Muscle of leg (tissue), 11 donors: Measurements from ENCODE around the gene PTRH2. TPM values are rescaled to one million over a fixed set of nuclear protein-coding genes. Genes with fewer than 3 reads are reported as not detected.
A peak's percentile ranks its signal among the peaks of the same experiment; 100 is the strongest.

Experiments
- DNase-seq: peaks from one replicate; pipeline ENCODE4 v3.0.0; 2013
- H3K27ac ChIP-seq: one replicate; pipeline ENCODE4 v1.5.1; 2013; ENCODE audit warnings: mild to moderate bottlenecking, low read length, control low read depth
- H3K27me3 ChIP-seq: one replicate; pipeline ENCODE4 v1.6.1; 2013; ENCODE audit warnings: low read length; ENCODE audit not compliant: control insufficient read depth, insufficient read depth
- H3K36me3 ChIP-seq: one replicate; pipeline ENCODE4 v1.6.1; 2013; ENCODE audit warnings: low read length; ENCODE audit not compliant: control insufficient read depth, insufficient read depth
- H3K4me1 ChIP-seq: one replicate; pipeline ENCODE4 v1.6.1; 2013; ENCODE audit warnings: low read length; ENCODE audit not compliant: control insufficient read depth, insufficient read depth
- H3K4me3 ChIP-seq: one replicate; pipeline ENCODE4 v1.5.1; 2013; ENCODE audit warnings: low read length, control low read depth
- H3K9me3 ChIP-seq: replicated peaks from 2 replicates; pipeline ENCODE4 v1.6.1; 2013; ENCODE audit warnings: low read depth, low read length; ENCODE audit not compliant: control insufficient read depth
- WGBS: methylation state at CpG from one replicate; pipeline ENCODE4 v1.1.5; 2013; ENCODE audit warnings: missing lambda C conversion rate; ENCODE audit not compliant: insufficient coverage; 5-methylcytosine and 5-hydroxymethylcytosine counted together
- polyA plus RNA-seq, 8 donors: library from polyadenylated mRNA; unstranded; fragments of 120-200 nt; gene quantifications; one replicate each; pipeline versions ENCODE4 v1.2.1 to v1.2.3, GENCODE V29; 2013; ENCODE audit warnings: inconsistent platforms in 1 of 8, low replicate concordance in 1 of 8; ENCODE audit not compliant: insufficient read length in 8 of 8, insufficient read depth in 1 of 8
- total RNA-seq: library from RNA; stranded (reverse); fragments of 120-200 nt; gene quantifications from one replicate; pipeline ENCODE4 v1.2.4, GENCODE V29; 2013

Gene PTRH2
- total and polyA plus RNA-seq, 9 donors, result 10.9 to 20.1 (median 16.1) TPM

DNA sequence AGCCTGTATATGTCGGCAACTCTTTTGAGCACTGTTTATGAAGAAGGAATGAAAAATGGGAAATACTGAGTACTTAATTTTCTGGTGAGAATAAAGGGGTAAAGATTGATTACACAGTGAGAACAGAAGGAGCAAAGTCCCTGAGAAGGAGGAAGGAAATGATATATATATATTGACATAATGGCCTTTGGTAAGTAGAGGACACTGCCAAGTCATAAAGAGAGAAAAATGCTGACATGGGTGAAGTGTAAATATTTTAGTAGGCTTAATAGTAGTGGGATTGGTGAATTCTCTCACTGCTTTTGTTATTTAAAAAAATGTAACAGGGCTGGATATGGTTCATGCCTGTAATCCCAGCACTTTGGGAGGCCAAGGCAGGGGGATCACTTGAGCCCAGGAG is 16.4 kb upstream of the PTRH2 start:
- H3K9me3 ChIP-seq, result no peaks in the 10 kb centered on the region
- H3K36me3 ChIP-seq, result no peaks in the 10 kb centered on the region
- no peaks in the 10 kb centered on the region for H3K27me3 ChIP-seq
- H3K4me1 ChIP-seq, result no peaks in the 10 kb centered on the region
- no peak overlapping the region for H3K27ac ChIP-seq
- H3K4me3 ChIP-seq, result no peak overlapping the region
- no peak for DNase-seq
- WGBS, result 89% methylated on average over 1 of the region's 1 CpG

DNA sequence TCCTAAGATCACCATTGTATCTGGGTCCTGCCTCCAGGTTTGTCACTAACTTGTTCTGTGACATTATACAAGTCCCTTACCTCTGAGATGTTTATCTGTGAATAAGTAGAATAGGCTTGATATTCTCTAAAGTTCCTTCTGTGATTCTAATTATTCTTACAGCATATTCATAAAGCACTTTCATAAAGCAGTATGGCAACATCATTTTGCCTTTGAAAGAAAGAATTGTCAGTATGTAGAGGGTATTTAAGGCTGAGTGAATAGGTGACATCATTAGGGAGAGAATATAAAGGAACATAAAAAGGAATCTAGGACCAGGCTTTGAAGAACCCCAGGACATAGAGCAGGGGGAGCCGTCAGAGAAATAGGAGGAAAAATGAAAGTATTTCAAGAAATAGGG is 15.8 kb upstream of the PTRH2 start:
- Histone ChIP-seq H3K27ac (no peak overlapping the region), H3K36me3 (no peaks in the 10 kb centered on the region), H3K27me3 (no peaks in the 10 kb centered on the region), H3K9me3 (no peaks in the 10 kb centered on the region), H3K4me1 (no peaks in the 10 kb centered on the region), H3K4me3 (no peak overlapping the region)
- 57% methylated on average over 1 of the region's 1 CpG for WGBS
- DNase-seq, result no peak

DNA sequence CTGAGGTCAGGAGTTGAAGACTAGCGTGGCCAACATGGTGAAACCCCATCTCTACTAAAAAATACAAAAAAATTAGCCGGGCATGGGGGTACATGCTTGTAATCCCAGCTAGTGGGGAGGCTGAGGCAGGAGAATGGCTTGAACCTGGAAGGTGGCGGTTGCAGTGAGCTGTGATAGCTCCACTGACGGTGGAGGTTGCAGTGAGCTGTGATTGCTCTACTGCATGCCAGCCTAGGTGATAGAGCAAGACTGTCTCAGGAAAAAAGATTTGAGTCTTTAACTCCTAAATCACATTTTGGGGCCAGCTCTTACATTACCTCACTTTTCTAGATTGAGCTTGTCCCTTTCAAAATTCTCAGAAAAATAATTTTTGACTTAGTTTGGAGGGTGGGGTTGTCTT is 15.4 kb upstream of the PTRH2 start:
- Histone ChIP-seq H3K9me3 (no peaks in the 10 kb centered on the region), H3K4me1 (no peaks in the 10 kb centered on the region), H3K4me3 (no peak overlapping the region), H3K27me3 (no peaks in the 10 kb centered on the region), H3K27ac (no peak overlapping the region), H3K36me3 (no peaks in the 10 kb centered on the region)
- no peak for DNase-seq
- 100% methylated on average over 1 of the region's 4 CpGs for WGBS

DNA sequence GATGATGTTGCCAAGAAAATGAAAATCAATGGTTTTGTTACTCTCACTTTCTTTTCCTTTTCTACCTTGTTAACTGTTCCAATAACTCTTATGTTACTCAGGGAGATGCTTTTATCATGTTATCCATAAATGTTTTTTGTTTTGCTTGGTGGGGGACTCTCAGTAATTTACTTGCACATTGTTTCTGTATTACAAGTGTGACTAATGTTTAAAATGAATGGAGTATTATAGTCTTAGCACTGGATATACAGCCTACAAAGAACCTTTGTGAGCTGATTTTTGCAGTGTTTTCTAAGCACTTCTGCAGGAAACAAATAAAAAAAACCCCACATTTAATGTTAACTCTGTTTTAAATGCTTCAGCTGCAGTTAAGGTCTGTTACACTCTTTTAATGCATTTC is 12.3 kb upstream of the PTRH2 start:
- H3K9me3 ChIP-seq, result no peaks in the 10 kb centered on the region
- DNase-seq, result no peak
- no peaks in the 10 kb centered on the region for H3K27me3 ChIP-seq
- no peak overlapping the region for H3K27ac ChIP-seq
- H3K36me3 ChIP-seq, result no peaks in the 10 kb centered on the region
- no peaks in the 10 kb centered on the region for H3K4me1 ChIP-seq
- no peak overlapping the region for H3K4me3 ChIP-seq

DNA sequence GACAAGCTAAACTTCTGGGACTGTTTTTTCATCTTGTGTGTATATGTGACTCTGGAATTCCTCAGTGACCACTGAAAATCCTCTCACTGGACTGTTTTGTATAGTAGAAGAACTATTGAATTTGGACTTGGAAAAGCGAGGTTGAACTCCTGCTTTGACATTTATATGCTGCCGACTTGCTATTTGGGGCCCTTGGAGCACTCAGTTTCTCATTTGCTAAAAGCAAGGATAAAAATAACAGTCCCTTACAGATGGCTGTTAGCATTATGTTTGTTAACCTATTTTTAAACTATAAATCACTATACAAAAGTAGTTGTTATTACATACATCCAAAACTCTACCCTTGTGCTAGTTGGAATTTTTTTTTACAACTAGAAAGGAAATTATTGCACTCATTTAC is 9.2 kb upstream of the PTRH2 start:
- no peak overlapping the region for H3K4me3 ChIP-seq
- no peak overlapping the region for H3K27ac ChIP-seq
- no peaks in the 10 kb centered on the region for H3K36me3 ChIP-seq
- no peak for DNase-seq
- H3K27me3 ChIP-seq, result no peaks in the 10 kb centered on the region
- no CpG with 5 or more reads among the region's 2 CpGs for WGBS
- H3K9me3 ChIP-seq, result no peaks in the 10 kb centered on the region
- no peaks in the 10 kb centered on the region for H3K4me1 ChIP-seq

DNA sequence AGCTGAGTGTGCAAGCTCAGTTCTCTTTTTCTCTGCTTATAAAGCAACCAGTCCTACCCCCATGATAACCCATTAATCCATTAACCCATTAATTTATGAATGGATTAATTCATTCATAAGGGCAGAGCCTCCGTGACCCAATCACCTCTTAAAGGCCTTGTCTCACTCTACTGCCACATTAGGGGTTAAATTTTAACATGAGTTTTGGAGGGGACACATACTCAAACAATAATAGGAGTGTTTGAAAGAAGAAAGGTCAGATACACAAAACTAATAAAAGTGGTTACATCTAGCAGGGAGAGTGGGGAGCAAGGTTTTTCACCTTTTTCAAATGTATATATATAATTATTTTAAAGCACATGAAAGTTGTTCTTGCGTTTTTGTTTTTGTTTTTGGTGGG is 7.0 kb upstream of the PTRH2 start:
- Histone ChIP-seq H3K27ac (no peak overlapping the region), H3K4me3 (no peak overlapping the region), H3K36me3 (no peaks in the 10 kb centered on the region), H3K4me1 (no peaks in the 10 kb centered on the region), H3K27me3 (no peaks in the 10 kb centered on the region), H3K9me3 (no peaks in the 10 kb centered on the region)
- no peak for DNase-seq
- WGBS, result no CpG with 5 or more reads among the region's 2 CpGs

DNA sequence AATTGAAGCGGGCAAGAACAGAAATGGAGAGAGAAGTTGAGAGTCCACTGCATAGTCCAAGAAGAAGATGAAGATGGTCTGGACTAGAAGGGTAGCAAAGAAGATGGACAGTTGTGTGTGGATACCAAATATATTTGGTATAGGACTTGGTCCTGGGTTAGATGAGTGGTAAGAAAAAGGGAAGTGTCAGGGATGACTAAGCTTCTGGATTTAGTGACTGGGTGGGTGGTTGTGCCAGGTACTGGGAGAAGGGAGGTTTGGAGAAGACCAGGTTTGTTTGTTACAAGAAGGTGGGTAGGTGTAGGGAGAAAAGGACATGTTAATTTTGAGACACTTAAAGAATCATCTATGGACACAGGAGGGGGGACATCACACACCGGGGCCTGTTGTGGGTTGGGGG is 5.6 kb upstream of the PTRH2 start:
- WGBS, result 87% methylated on average over 1 of the region's 2 CpGs
- Histone ChIP-seq H3K27me3 (no peaks in the 10 kb centered on the region), H3K9me3 (no peaks in the 10 kb centered on the region), H3K4me3 (no peak overlapping the region), H3K27ac (no peak overlapping the region), H3K4me1 (peaks cover 4% of the 10 kb centered on the region), H3K36me3 (no peaks in the 10 kb centered on the region)
- no peak for DNase-seq

DNA sequence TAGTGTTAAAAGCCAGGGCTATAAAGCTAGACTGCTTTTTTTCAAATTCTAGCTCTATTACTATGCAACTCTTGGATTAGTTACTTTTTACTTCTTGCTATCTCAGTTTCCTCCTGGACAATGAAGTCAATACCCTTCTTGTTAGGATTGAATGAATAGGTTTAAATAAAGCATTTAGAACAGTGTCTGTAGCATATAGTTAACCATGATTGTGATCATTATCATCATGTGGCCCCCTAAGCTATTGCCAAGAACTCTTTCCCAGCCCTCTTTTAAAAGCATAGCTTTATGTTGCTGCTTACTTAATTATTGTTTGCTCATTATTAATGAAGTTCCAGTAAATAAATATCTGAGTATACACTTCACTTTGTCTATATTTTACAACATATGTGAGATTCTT is 4.7 kb upstream of the PTRH2 start:
- H3K27me3 ChIP-seq, result no peaks in the 10 kb centered on the region
- DNase-seq, result no peak
- H3K4me3 ChIP-seq, result no peak overlapping the region
- H3K36me3 ChIP-seq, result no peaks in the 10 kb centered on the region
- no peaks in the 10 kb centered on the region for H3K9me3 ChIP-seq
- H3K4me1 ChIP-seq, result peaks cover 4% of the 10 kb centered on the region
- H3K27ac ChIP-seq, result no peak overlapping the region

DNA sequence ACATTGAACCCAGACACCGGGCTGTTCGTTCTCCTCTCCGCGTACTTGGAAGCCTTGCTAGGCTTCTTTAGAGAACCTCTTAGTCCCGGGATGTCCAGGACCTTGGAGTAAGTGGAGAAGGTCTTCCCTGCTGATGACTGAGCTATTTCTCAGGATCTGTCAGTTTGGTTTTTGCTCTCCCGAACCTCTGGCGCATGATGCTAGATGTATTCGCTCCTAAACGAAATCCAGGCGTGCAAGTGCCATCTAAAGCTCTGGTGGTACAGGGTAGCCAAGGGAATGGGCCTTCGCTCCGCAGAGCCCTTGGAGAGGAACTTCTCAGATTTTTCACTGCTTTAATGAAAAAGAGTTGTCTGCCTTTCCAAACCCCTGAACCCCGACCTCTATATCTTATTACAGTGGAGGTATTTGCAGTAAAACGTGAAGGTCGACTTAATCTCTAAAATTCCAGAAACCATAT is 771 bp upstream of the PTRH2 start:
- peak overlapping the region; percentile 99 for H3K27ac ChIP-seq
- H3K36me3 ChIP-seq, result no peaks in the 10 kb centered on the region
- peak overlapping the region; percentile 97 for H3K4me3 ChIP-seq
- H3K9me3 ChIP-seq, result no peaks in the 10 kb centered on the region
- WGBS, result 0% methylated on average over 9 of the region's 15 CpGs
- no peaks in the 10 kb centered on the region for H3K27me3 ChIP-seq
- peaks cover 11% of the 10 kb centered on the region for H3K4me1 ChIP-seq
- DNase-seq, result no peak

DNA sequence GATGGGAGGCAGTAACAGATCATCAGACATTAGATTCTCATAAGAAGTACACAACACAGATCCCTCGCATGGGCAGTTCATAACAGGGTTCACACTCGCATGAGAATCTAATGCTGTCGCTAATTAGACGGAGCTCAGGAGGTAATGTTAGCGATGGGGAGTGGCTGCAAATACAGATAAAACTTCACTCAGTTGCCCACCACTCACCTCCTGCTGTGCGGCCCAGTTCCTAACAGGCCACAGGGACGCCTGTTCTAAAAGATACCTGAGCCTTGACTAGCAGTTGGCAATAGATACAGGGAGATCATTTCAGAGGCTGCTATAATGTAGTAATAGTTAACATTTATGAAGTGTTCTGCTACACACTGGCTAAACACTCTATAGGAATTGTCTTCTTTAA is 4.9 kb downstream of the PTRH2 start:
- Histone ChIP-seq H3K9me3 (no peaks in the 10 kb centered on the region), H3K27ac (no peak overlapping the region), H3K4me1 (peaks cover 6% of the 10 kb centered on the region), H3K27me3 (no peaks in the 10 kb centered on the region), H3K36me3 (peaks cover 23% of the 10 kb centered on the region), H3K4me3 (no peak overlapping the region)
- WGBS, result no CpG with 5 or more reads among the region's 7 CpGs
- no peak for DNase-seq

DNA sequence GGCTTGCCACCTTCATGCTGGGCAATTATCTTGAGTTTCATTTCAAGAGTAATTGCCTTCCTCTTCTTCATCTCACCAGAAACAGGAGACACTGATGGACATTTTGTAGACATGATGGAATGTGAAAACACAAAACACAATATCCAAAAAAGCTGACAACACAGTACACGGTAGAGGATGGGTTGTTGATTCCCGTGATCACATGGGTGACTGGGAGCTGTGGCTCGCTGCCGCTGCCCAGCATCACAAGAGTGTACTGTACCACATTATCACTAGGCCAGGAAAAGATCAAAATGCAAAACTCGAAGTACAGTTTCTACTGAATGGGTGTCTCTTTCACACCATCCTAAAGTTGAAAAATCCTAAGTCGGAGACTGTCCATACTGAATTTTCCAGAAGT is 7.4 kb downstream of the PTRH2 start:
- WGBS, result 100% methylated on average over 1 of the region's 6 CpGs
- Histone ChIP-seq H3K4me1 (no peaks in the 10 kb centered on the region), H3K36me3 (peaks cover 44% of the 10 kb centered on the region), H3K4me3 (no peak overlapping the region), H3K9me3 (no peaks in the 10 kb centered on the region), H3K27me3 (no peaks in the 10 kb centered on the region), H3K27ac (no peak overlapping the region)
- DNase-seq, result no peak
